ENCODE measurements around the gene EDEM2.

Gene EDEM2

DNA sequence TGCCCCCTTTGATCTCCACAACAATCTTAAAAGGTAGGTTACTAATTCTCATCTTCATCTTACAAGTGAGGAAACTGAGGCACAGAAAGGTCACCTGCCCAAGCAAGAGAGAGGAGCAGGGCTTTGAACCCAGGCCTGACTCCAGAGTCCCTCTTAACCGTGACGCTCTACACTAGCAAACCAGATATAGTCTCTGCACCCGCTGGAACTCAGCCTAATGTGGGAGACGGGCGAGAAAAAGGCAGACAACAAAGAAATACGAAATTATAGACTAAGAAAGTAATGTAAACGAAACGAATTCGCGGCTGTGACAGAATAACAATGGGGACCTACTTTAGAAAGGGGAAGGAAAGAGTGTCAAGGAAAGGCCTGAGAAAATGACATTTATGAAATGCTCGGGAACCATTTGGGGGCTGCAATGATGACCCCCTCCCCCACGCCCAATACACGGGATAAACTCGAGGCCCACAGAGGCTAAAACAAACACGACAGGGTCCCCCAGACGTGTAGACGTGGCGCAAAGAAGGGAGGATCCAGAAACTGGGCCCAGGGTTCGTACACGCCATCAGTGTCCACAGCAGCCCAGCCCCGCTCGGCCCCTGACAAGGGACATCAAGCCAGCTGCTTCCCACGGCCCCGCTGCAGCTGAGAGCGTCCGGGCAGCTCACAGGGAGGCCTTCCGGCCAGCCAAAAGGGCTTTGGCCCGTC is 55.2 kb downstream of the EDEM2 start:
- H2AK5ac ChIP-seq (ENCODE audit: low read length): peak overlapping the region; percentile 76
- peak overlapping the region; percentile 99 for H4K8ac ChIP-seq (ENCODE audit: low read depth, low read length)
- peaks cover 5% of the 10 kb centered on the region in 2 experiments for H3K36me3 ChIP-seq (ENCODE audit: control insufficient read depth in 1 of 2, insufficient read depth in 2 of 2, low read length in 2 of 2)
- H3K18ac ChIP-seq (ENCODE audit: low read length): peak overlapping the region; percentile 97
- no CpG with 5 or more reads among the region's 28 CpGs for WGBS (ENCODE audit: extremely low coverage, insufficient coverage, insufficient read length)
- peak overlapping the region; percentile 100 for H3K4ac ChIP-seq (ENCODE audit: low read depth, low read length)
- H3K14ac ChIP-seq (ENCODE audit: low read length): peak overlapping the region; percentile 97
- peak overlapping the region; percentile 93 for H3K4me3 ChIP-seq (ENCODE audit: low read depth, low read length)
- H3K9ac ChIP-seq (ENCODE audit: low read length): peak overlapping the region; percentile 81
- H4K91ac ChIP-seq (ENCODE audit: low read depth, low read length): peak overlapping the region; percentile 98
- peak overlapping the region; percentile 98 for H2BK5ac ChIP-seq (ENCODE audit: low read depth, low read length, poor library complexity)
- H3K27ac ChIP-seq (ENCODE audit: low read depth, low read length): peak overlapping the region; percentile 91
- H3K79me1 ChIP-seq (ENCODE audit: low read length): peaks cover 11% of the 10 kb centered on the region
- H3K4me2 ChIP-seq (ENCODE audit: low read length): peak overlapping the region; percentile 69
- H3K9me3 ChIP-seq (ENCODE audit: insufficient read depth, low read depth, low read length): no peaks in the 10 kb centered on the region
- no peaks in the 10 kb centered on the region for H3K27me3 ChIP-seq (ENCODE audit: insufficient read depth, low read length)
- H2BK12ac ChIP-seq (ENCODE audit: low read length): no peak overlapping the region
- peaks cover 17% of the 10 kb centered on the region for H3K79me2 ChIP-seq (ENCODE audit: control insufficient read depth, insufficient read depth, low read length, poor library complexity)
- H2BK120ac ChIP-seq (ENCODE audit: insufficient read depth, low read length, poor library complexity): peak overlapping the region; percentile 95
- peaks cover 5 to 7% of the 10 kb centered on the region in 2 experiments for H3K4me1 ChIP-seq (ENCODE audit: control insufficient read depth in 1 of 2, insufficient read depth in 2 of 2, low read length in 2 of 2)
- no peak for DNase-seq
- peak overlapping the region; percentile 80 for H2AFZ ChIP-seq (ENCODE audit: insufficient read depth, low read length, poor library complexity)
- H4K12ac ChIP-seq (ENCODE audit: low read depth, low read length): peak overlapping the region; percentile 95
- H3K23ac ChIP-seq (ENCODE audit: low read length): no peak overlapping the region

GRCh38 chr20:35088231-35089145 is 58.6 kb downstream of the EDEM2 start:
- Histone ChIP-seq H4K8ac (ENCODE audit: low read depth, low read length) (no peak overlapping the region), H3K18ac (ENCODE audit: low read length) (no peak overlapping the region), H3K4ac (ENCODE audit: low read depth, low read length) (no peak overlapping the region), H2AFZ (ENCODE audit: insufficient read depth, low read length, poor library complexity) (no peak overlapping the region), H3K4me1 (ENCODE audit: control insufficient read depth in 1 of 2, insufficient read depth in 2 of 2, low read length in 2 of 2) (peaks cover 5 to 7% of the 10 kb centered on the region in 2 experiments), H2BK120ac (ENCODE audit: insufficient read depth, low read length, poor library complexity) (no peak overlapping the region), H3K4me3 (ENCODE audit: low read depth, low read length) (no peak overlapping the region), H3K79me2 (ENCODE audit: control insufficient read depth, insufficient read depth, low read length, poor library complexity) (peaks cover 17% of the 10 kb centered on the region), H3K23ac (ENCODE audit: low read length) (no peak overlapping the region), H4K12ac (ENCODE audit: low read depth, low read length) (no peak overlapping the region), H3K79me1 (ENCODE audit: low read length) (peaks cover 11% of the 10 kb centered on the region), H2BK5ac (ENCODE audit: low read depth, low read length, poor library complexity) (no peak overlapping the region), H4K91ac (ENCODE audit: low read depth, low read length) (no peak overlapping the region), H3K4me2 (ENCODE audit: low read length) (no peak overlapping the region), H2AK5ac (ENCODE audit: low read length) (no peak overlapping the region), H3K27me3 (ENCODE audit: insufficient read depth, low read length) (no peaks in the 10 kb centered on the region), H3K14ac (ENCODE audit: low read length) (no peak overlapping the region), H3K36me3 (ENCODE audit: control insufficient read depth in 1 of 2, insufficient read depth in 2 of 2, low read length in 2 of 2) (peaks cover 7 to 8% of the 10 kb centered on the region in 2 experiments), H3K27ac (ENCODE audit: low read depth, low read length) (no peak overlapping the region), H3K9me3 (ENCODE audit: insufficient read depth, low read depth, low read length) (no peaks in the 10 kb centered on the region), H2BK12ac (ENCODE audit: low read length) (no peak overlapping the region), H3K9ac (ENCODE audit: low read length) (no peak overlapping the region)
- DNase-seq: no peak
- WGBS (ENCODE audit: extremely low coverage, insufficient coverage, insufficient read length): no CpG with 5 or more reads among the region's 2 CpGs

DNA sequence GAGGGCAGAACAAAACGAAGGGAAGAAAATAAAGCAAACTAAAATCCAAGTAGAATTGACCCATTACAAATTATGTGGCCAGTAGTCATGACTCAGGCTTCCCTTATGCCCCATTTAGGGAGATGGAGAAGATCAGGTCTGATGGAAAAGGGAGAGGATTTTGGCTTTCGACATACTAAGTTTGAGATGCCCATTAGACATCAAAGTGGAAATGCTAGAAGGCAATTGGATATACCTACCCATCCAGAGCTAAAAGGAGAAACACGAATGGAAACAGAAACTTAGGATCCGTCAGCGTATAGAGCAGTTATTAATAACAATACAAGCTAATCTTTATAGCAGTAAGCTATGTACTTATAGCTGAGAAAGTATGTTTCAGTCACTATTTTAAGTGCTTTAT is 59.3 kb downstream of the EDEM2 start:
- Histone ChIP-seq H3K79me1 (ENCODE audit: low read length) (peaks cover 7% of the 10 kb centered on the region), H3K4me2 (ENCODE audit: low read length) (no peak overlapping the region), H3K36me3 (ENCODE audit: control insufficient read depth in 1 of 2, insufficient read depth in 2 of 2, low read length in 2 of 2) (peaks cover 7 to 8% of the 10 kb centered on the region in 2 experiments), H3K23ac (ENCODE audit: low read length) (no peak overlapping the region), H2BK12ac (ENCODE audit: low read length) (no peak overlapping the region), H3K79me2 (ENCODE audit: control insufficient read depth, insufficient read depth, low read length, poor library complexity) (peaks cover 15% of the 10 kb centered on the region), H4K12ac (ENCODE audit: low read depth, low read length) (no peak overlapping the region), H2BK120ac (ENCODE audit: insufficient read depth, low read length, poor library complexity) (no peak overlapping the region), H3K4me3 (ENCODE audit: low read depth, low read length) (no peak overlapping the region), H3K4ac (ENCODE audit: low read depth, low read length) (no peak overlapping the region), H2AK5ac (ENCODE audit: low read length) (no peak overlapping the region), H2BK5ac (ENCODE audit: low read depth, low read length, poor library complexity) (no peak overlapping the region), H3K14ac (ENCODE audit: low read length) (no peak overlapping the region), H3K27ac (ENCODE audit: low read depth, low read length) (no peak overlapping the region), H3K9me3 (ENCODE audit: insufficient read depth, low read depth, low read length) (no peaks in the 10 kb centered on the region), H4K91ac (ENCODE audit: low read depth, low read length) (no peak overlapping the region), H3K18ac (ENCODE audit: low read length) (no peak overlapping the region), H3K4me1 (ENCODE audit: control insufficient read depth in 1 of 2, insufficient read depth in 2 of 2, low read length in 2 of 2) (peaks cover 3 to 4% of the 10 kb centered on the region in 2 experiments), H2AFZ (ENCODE audit: insufficient read depth, low read length, poor library complexity) (no peak overlapping the region), H3K27me3 (ENCODE audit: insufficient read depth, low read length) (no peaks in the 10 kb centered on the region), H4K8ac (ENCODE audit: low read depth, low read length) (no peak overlapping the region), H3K9ac (ENCODE audit: low read length) (no peak overlapping the region)
- no CpG with 5 or more reads among the region's 5 CpGs for WGBS (ENCODE audit: extremely low coverage, insufficient coverage, insufficient read length)
- DNase-seq: peak in 1 of 2 donors; percentile 32

- no peak overlapping the region for H4K12ac ChIP-seq (ENCODE audit: low read depth, low read length)
- H3K9me3 ChIP-seq (ENCODE audit: insufficient read depth, low read depth, low read length): no peaks in the 10 kb centered on the region
- no peak overlapping the region for H3K4me3 ChIP-seq (ENCODE audit: low read depth, low read length)
- H3K18ac ChIP-seq (ENCODE audit: low read length): no peak overlapping the region
- DNase-seq: no peak
- H4K8ac ChIP-seq (ENCODE audit: low read depth, low read length): no peak overlapping the region
- no peak overlapping the region for H3K23ac ChIP-seq (ENCODE audit: low read length)
- H2AFZ ChIP-seq (ENCODE audit: insufficient read depth, low read length, poor library complexity): no peak overlapping the region
- no peak overlapping the region for H3K9ac ChIP-seq (ENCODE audit: low read length)
- peaks cover 13% of the 10 kb centered on the region for H3K79me2 ChIP-seq (ENCODE audit: control insufficient read depth, insufficient read depth, low read length, poor library complexity)
- H3K27me3 ChIP-seq (ENCODE audit: insufficient read depth, low read length): no peaks in the 10 kb centered on the region
- H2AK5ac ChIP-seq (ENCODE audit: low read length): no peak overlapping the region
- H3K27ac ChIP-seq (ENCODE audit: low read depth, low read length): no peak overlapping the region
- H3K14ac ChIP-seq (ENCODE audit: low read length): no peak overlapping the region
- H2BK120ac ChIP-seq (ENCODE audit: insufficient read depth, low read length, poor library complexity): no peak overlapping the region
- no peak overlapping the region for H4K91ac ChIP-seq (ENCODE audit: low read depth, low read length)
- H2BK5ac ChIP-seq (ENCODE audit: low read depth, low read length, poor library complexity): no peak overlapping the region
- no peak overlapping the region for H2BK12ac ChIP-seq (ENCODE audit: low read length)
- peaks cover 3 to 4% of the 10 kb centered on the region in 2 experiments for H3K4me1 ChIP-seq (ENCODE audit: control insufficient read depth in 1 of 2, insufficient read depth in 2 of 2, low read length in 2 of 2)
- peaks cover 7 to 8% of the 10 kb centered on the region in 2 experiments for H3K36me3 ChIP-seq (ENCODE audit: control insufficient read depth in 1 of 2, insufficient read depth in 2 of 2, low read length in 2 of 2)
- H3K79me1 ChIP-seq (ENCODE audit: low read length): peaks cover 4% of the 10 kb centered on the region
- no peak overlapping the region for H3K4me2 ChIP-seq (ENCODE audit: low read length)
- no peak overlapping the region for H3K4ac ChIP-seq (ENCODE audit: low read depth, low read length)
- WGBS (ENCODE audit: extremely low coverage, insufficient coverage, insufficient read length): no CpG with 5 or more reads among the region's 5 CpGs
Measured at GRCh38 chr20:35087355-35087754, 59.8 kb downstream of the EDEM2 start.

Measured in trophoblast cell (in vitro differentiated cells and primary cell).